ENCODE measurements around the gene NGEF.

DNA sequence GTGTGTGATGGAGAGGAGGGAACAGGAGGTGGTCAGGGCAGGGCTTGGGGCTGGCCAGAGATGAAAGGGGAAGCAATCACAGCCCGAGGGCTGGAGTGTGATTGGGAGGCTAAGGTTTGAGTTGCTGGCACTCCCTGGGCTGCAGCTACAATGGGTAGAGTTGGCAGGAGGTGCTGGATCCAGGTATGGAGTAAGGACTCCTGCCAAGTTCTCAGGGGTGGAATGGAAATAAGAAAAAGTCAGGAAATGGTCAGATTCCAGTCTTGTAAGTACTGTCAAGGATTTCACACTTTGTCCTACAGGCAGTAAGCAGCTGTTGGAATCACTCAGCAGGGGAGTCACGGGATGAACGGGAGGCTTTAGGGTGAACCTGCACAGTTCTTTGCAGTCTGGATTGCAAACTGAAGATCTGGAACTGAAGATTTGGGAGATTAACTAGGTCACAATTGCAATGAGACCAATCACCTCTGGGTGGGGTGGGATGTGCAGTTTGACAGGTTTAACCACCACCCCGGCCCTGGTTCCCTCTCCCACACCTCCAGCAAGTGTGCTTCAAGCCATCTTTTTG, 36.2 kb upstream of the NGEF start:
- TF ChIP-seq ZNF426 (tag by site-specific recombination; IDR thresholded peaks at IDR 0.05) (no peak), ZNF112 (tag by site-specific recombination; IDR thresholded peaks at IDR 0.05) (no peak)
- TF ChIP-seq, protein P1, sequence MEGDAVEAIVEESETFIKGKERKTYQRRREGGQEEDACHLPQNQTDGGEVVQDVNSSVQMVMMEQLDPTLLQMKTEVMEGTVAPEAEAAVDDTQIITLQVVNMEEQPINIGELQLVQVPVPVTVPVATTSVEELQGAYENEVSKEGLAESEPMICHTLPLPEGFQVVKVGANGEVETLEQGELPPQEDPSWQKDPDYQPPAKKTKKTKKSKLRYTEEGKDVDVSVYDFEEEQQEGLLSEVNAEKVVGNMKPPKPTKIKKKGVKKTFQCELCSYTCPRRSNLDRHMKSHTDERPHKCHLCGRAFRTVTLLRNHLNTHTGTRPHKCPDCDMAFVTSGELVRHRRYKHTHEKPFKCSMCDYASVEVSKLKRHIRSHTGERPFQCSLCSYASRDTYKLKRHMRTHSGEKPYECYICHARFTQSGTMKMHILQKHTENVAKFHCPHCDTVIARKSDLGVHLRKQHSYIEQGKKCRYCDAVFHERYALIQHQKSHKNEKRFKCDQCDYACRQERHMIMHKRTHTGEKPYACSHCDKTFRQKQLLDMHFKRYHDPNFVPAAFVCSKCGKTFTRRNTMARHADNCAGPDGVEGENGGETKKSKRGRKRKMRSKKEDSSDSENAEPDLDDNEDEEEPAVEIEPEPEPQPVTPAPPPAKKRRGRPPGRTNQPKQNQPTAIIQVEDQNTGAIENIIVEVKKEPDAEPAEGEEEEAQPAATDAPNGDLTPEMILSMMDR (tag by site-specific recombination; IDR thresholded peaks at IDR 0.05): no peak
- TF ChIP-seq, protein P2, sequence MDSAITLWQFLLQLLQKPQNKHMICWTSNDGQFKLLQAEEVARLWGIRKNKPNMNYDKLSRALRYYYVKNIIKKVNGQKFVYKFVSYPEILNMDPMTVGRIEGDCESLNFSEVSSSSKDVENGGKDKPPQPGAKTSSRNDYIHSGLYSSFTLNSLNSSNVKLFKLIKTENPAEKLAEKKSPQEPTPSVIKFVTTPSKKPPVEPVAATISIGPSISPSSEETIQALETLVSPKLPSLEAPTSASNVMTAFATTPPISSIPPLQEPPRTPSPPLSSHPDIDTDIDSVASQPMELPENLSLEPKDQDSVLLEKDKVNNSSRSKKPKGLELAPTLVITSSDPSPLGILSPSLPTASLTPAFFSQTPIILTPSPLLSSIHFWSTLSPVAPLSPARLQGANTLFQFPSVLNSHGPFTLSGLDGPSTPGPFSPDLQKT (IDR thresholded peaks at IDR 0.05; ENCODE audit: borderline replicate concordance, low read depth, low read length): no peak

Measured in HEK293 (cell line).